Mesenchymal stem cell (in vitro differentiated cells and primary cell): ENCODE data around the gene CMTR1.

Source experiments
- DNase-seq: peaks from one replicate; pipeline ENCODE4 v3.0.0-alpha.2; 2013
- H2AFZ ChIP-seq: one replicate; pipeline ENCODE4 v1.6.1; 2013; ENCODE audit warnings: low read depth, mild to moderate bottlenecking, control low read depth, inconsistent platforms, low read length, moderate library complexity
- H2AK5ac ChIP-seq: 2 replicates; pipeline ENCODE4 v1.6.1; 2013; ENCODE audit warnings: low read length, moderate library complexity, mild to moderate bottlenecking, inconsistent platforms; ENCODE audit not compliant: severe bottlenecking
- H2BK120ac ChIP-seq: one replicate; pipeline ENCODE4 v1.6.1; 2013; ENCODE audit warnings: low read depth, mild to moderate bottlenecking, inconsistent platforms, low read length, moderate library complexity
- H2BK12ac ChIP-seq, 2 experiments: one replicate each; pipeline ENCODE4 v1.6.1; 2013; ENCODE audit warnings: inconsistent platforms in 2 of 2, low read length in 2 of 2, mild to moderate bottlenecking in 2 of 2, moderate library complexity in 2 of 2, control low read depth in 1 of 2
- H2BK15ac ChIP-seq: one replicate; pipeline ENCODE4 v1.6.1; 2013; ENCODE audit warnings: mild to moderate bottlenecking, low read depth, inconsistent platforms; ENCODE audit not compliant: poor library complexity, severe bottlenecking
- H2BK5ac ChIP-seq: 2 replicates; pipeline ENCODE4 v1.6.1; 2013; ENCODE audit warnings: low read depth, mild to moderate bottlenecking, low read length, control low read depth, inconsistent platforms; ENCODE audit not compliant: poor library complexity, severe bottlenecking
- H3K14ac ChIP-seq, 2 experiments: one replicate each; pipeline ENCODE4 v1.6.1; 2013; ENCODE audit warnings: inconsistent platforms in 2 of 2, low read length in 2 of 2, control low read depth in 1 of 2, mild to moderate bottlenecking in 1 of 2, moderate library complexity in 1 of 2
- H3K18ac ChIP-seq, 2 experiments: one replicate each; pipeline ENCODE4 v1.6.1; 2013; ENCODE audit warnings: inconsistent platforms in 2 of 2, low read length in 2 of 2, control low read depth in 1 of 2, low read depth in 1 of 2, mild to moderate bottlenecking in 1 of 2
- H3K23ac ChIP-seq, 2 experiments: one replicate each; pipeline ENCODE4 v1.6.1; 2013; ENCODE audit warnings: inconsistent platforms in 2 of 2, low read length in 2 of 2, mild to moderate bottlenecking in 2 of 2, moderate library complexity in 2 of 2, control low read depth in 1 of 2
- H3K27ac ChIP-seq: 2 replicates; pipeline ENCODE4 v1.5.1; 2013; ENCODE audit warnings: mild to moderate bottlenecking, moderate library complexity, low read length, control low read depth, inconsistent platforms; ENCODE audit not compliant: poor library complexity, severe bottlenecking
- H3K27me3 ChIP-seq, 2 experiments: 2 replicates each; pipeline versions ENCODE4 v1.6.1 to v1.7.0; 2013; ENCODE audit warnings: low read length in 2 of 2, mild to moderate bottlenecking in 2 of 2, moderate library complexity in 2 of 2, control low read depth in 1 of 2, inconsistent platforms in 1 of 2; ENCODE audit not compliant: control insufficient read depth in 1 of 2, insufficient read depth in 1 of 2
- H3K36me3 ChIP-seq, 2 experiments: 2 replicates each; pipeline versions ENCODE4 v1.6.1 to v1.7.0; 2013; ENCODE audit warnings: low read length in 2 of 2, control low read depth in 1 of 2, inconsistent platforms in 1 of 2, low read depth in 1 of 2, mild to moderate bottlenecking in 1 of 2; ENCODE audit not compliant: insufficient read depth in 2 of 2, control insufficient read depth in 1 of 2
- H3K4ac ChIP-seq, 2 experiments: one replicate each; pipeline ENCODE4 v1.6.1; 2013; ENCODE audit warnings: inconsistent platforms in 2 of 2, low read length in 2 of 2, mild to moderate bottlenecking in 2 of 2, moderate library complexity in 2 of 2, control low read depth in 1 of 2, low read depth in 1 of 2
- H3K4me1 ChIP-seq: 2 replicates; pipeline ENCODE4 v1.6.1; 2013; ENCODE audit warnings: low read depth, low read length, control low read depth; ENCODE audit not compliant: control insufficient read depth, insufficient read depth
- H3K4me2 ChIP-seq: 2 replicates; pipeline ENCODE4 v1.6.1; 2013; ENCODE audit warnings: low read length, mild to moderate bottlenecking, inconsistent platforms; ENCODE audit not compliant: poor library complexity, severe bottlenecking
- H3K4me3 ChIP-seq, 2 experiments: 2 replicates each; pipeline versions ENCODE4 v1.5.1 to v1.7.0; 2013; ENCODE audit warnings: low read length in 2 of 2, mild to moderate bottlenecking in 2 of 2, control low read depth in 1 of 2, low read depth in 1 of 2; ENCODE audit not compliant: insufficient read depth in 1 of 2
- H3K79me1 ChIP-seq: replicated peaks from 2 replicates; pipeline ENCODE4 v1.6.1; 2013; ENCODE audit warnings: mild to moderate bottlenecking, control low read depth, low read length, inconsistent platforms; ENCODE audit not compliant: poor library complexity, severe bottlenecking
- H3K9ac ChIP-seq: 2 replicates; pipeline ENCODE4 v1.7.0; 2013; ENCODE audit warnings: mild to moderate bottlenecking, low read length, moderate library complexity
- H3K9me3 ChIP-seq: 2 replicates; pipeline ENCODE4 v1.7.0; 2013; ENCODE audit warnings: mild to moderate bottlenecking, low read length; ENCODE audit not compliant: control insufficient read depth
- H4K8ac ChIP-seq: one replicate; pipeline ENCODE4 v1.6.1; 2013; ENCODE audit warnings: inconsistent platforms, mild to moderate bottlenecking, low read length, moderate library complexity
- H4K91ac ChIP-seq: one replicate; pipeline ENCODE4 v1.6.1; 2013; ENCODE audit warnings: mild to moderate bottlenecking, low read length, inconsistent platforms
- WGBS: methylation state at CpG from one replicate; pipeline ENCODE4 v1.1.7; 2013; ENCODE audit warnings: mixed read lengths; 5-methylcytosine and 5-hydroxymethylcytosine counted together

Gene CMTR1

DNA sequence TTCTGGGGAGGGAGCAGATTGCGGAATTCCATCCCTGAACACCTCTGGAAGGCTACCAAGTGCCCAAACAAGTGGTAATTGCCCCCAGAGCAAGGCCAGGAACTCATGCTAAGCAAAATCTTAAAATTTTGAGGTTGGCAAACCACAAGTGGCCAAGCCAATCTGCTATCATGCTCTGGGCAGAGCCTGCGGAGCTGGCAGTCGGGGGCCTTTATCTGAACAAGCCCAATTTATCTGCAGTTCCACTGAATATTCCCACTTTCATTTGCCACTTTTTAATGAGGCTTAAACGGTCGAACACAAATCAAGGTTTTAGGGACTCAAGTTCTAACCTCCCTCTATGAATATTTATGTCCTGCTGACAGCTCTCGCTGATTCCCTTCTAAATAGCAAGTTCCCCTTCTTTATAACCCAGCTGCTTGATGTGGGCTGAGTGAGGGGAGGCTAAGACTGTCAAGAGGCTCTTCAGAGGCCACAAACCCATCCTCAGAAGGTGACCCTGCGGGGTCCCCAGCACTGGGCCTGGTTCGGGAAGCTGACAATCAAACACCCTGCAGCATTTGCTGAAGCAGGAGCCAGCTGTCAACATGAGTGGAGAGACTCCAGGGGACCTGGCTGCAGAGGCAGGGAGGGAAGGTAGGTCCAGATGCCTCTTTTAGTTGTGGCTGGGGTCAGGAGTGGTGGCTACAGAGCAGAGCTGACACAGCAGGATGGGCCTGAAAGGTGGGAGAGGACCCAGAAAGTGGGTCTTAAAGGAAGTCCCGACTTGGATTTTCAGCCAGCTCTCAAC, 54.8 kb downstream of the CMTR1 start:
- no peak overlapping the region for H3K14ac ChIP-seq

DNA sequence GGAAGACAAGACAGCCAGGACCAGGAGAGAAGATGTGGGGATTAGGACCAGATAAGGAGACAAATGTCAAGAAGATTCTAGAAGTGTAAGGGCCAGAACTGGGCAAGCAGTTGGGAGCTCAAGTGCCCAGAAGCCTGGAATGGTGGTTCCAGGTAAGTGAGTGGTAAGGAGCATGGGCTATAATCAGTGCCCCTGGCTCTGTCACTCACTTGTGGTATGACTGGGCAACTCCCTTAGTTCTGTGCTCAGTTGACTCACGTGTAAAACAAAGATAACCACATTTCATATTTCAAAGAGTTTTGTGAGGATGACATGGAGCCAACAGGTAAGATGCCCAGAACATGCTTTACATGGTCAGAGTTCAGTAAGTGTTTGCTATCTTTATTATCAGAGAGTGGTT, 55.5 kb downstream of the CMTR1 start:
- no peak overlapping the region for H3K27ac ChIP-seq
- H3K4me3 ChIP-seq = no peak overlapping the region
- no peak overlapping the region for H3K14ac ChIP-seq
- H3K27me3 ChIP-seq = peaks cover 0 to 8% of the 10 kb centered on the region in 2 experiments
- no CpG with 5 or more reads among the region's 1 CpG for WGBS
- H4K91ac ChIP-seq = no peak overlapping the region
- no peaks in the 10 kb centered on the region for H3K9me3 ChIP-seq
- peaks cover 16 to 19% of the 10 kb centered on the region in 2 experiments for H3K36me3 ChIP-seq
- no peak overlapping the region for H2BK5ac ChIP-seq
- DNase-seq = no peak
- peaks cover 23% of the 10 kb centered on the region for H3K4me1 ChIP-seq
- no peak overlapping the region for H2AK5ac ChIP-seq
- no peak overlapping the region for H3K4ac ChIP-seq
- no peak overlapping the region for H3K4me2 ChIP-seq
- no peak overlapping the region for H2BK15ac ChIP-seq
- peaks cover 30% of the 10 kb centered on the region for H3K79me1 ChIP-seq
- no peak overlapping the region for H3K9ac ChIP-seq
- no peak overlapping the region for H3K23ac ChIP-seq
- H2BK120ac ChIP-seq = no peak overlapping the region
- no peak overlapping the region for H2BK12ac ChIP-seq
- H2AFZ ChIP-seq = no peak overlapping the region
- H3K18ac ChIP-seq = no peak overlapping the region
- H4K8ac ChIP-seq = no peak overlapping the region

More for the DNA sequence above, 54.8 kb downstream of the CMTR1 start:
- peaks cover 0 to 8% of the 10 kb centered on the region in 2 experiments for H3K27me3 ChIP-seq
- H3K9ac ChIP-seq = no peak overlapping the region
- peaks cover 23% of the 10 kb centered on the region for H3K4me1 ChIP-seq
- no peak overlapping the region for H3K4ac ChIP-seq
- H2AK5ac ChIP-seq = no peak overlapping the region
- no peak overlapping the region for H2BK5ac ChIP-seq
- H3K18ac ChIP-seq = no peak overlapping the region
- H3K27ac ChIP-seq = no peak overlapping the region
- H3K4me2 ChIP-seq = no peak overlapping the region
- no peak overlapping the region for H4K91ac ChIP-seq
- no peak overlapping the region for H4K8ac ChIP-seq
- no peaks in the 10 kb centered on the region for H3K9me3 ChIP-seq
- WGBS = 87% methylated on average over 8 of the region's 9 CpGs
- H3K36me3 ChIP-seq = peaks cover 23 to 26% of the 10 kb centered on the region in 2 experiments
- H3K79me1 ChIP-seq = peaks cover 28% of the 10 kb centered on the region
- H2AFZ ChIP-seq = no peak overlapping the region
- DNase-seq = no peak
- no peak overlapping the region for H2BK120ac ChIP-seq
- H2BK15ac ChIP-seq = no peak overlapping the region
- no peak overlapping the region for H3K4me3 ChIP-seq
- H3K23ac ChIP-seq = no peak overlapping the region
- H2BK12ac ChIP-seq = no peak overlapping the region

DNA sequence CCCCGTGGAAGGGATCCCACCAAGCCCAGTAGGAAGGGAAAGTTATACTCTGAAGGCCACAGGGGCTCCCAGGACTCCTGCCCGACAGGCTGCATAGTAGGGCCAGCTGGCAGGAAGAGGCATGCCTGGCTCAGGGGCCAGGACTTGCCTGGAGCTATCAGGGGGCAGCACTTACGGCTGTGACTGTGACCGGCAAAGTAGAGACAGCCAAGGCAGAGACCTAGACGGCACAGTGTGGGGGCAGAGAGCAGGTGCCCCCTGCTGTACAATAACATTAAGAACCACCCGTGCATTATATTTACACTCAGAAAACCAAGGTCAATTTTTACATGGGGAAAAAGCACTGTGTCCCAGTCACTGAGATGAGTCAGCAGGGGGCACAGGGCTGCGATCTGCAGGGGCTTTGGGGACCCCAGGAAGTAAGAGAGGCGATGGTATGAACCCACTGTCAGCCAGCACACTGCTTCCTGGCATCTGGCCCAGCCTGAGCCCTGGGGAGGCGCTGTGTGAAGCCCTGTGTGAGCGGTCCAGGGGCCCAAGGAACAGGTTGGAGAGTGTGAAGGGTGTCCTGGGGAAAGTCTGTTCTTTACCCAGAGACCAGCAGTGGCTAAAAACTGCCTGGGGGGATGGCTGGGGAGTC, 56.8 kb downstream of the CMTR1 start:
- Histone ChIP-seq H3K4me1 (peaks cover 22% of the 10 kb centered on the region), H2BK5ac (no peak overlapping the region), H4K91ac (no peak overlapping the region), H3K27me3 (peaks cover 0 to 8% of the 10 kb centered on the region in 2 experiments), H3K79me1 (peaks cover 35% of the 10 kb centered on the region), H3K23ac (no peak overlapping the region), H3K9ac (peak overlapping the region; percentile 32), H2BK120ac (no peak overlapping the region), H2BK15ac (no peak overlapping the region), H2AFZ (no peak overlapping the region), H3K18ac (no peak overlapping the region), H3K27ac (no peak overlapping the region), H2BK12ac (no peak overlapping the region), H3K4me3 (no peak overlapping the region), H3K4me2 (no peak overlapping the region), H3K36me3 (peaks cover 10 to 12% of the 10 kb centered on the region in 2 experiments), H3K14ac (no peak overlapping the region), H2AK5ac (no peak overlapping the region), H4K8ac (no peak overlapping the region), H3K9me3 (no peaks in the 10 kb centered on the region), H3K4ac (no peak overlapping the region)
- WGBS = 83% methylated on average over 10 of the region's 10 CpGs
- DNase-seq = no peak

DNA sequence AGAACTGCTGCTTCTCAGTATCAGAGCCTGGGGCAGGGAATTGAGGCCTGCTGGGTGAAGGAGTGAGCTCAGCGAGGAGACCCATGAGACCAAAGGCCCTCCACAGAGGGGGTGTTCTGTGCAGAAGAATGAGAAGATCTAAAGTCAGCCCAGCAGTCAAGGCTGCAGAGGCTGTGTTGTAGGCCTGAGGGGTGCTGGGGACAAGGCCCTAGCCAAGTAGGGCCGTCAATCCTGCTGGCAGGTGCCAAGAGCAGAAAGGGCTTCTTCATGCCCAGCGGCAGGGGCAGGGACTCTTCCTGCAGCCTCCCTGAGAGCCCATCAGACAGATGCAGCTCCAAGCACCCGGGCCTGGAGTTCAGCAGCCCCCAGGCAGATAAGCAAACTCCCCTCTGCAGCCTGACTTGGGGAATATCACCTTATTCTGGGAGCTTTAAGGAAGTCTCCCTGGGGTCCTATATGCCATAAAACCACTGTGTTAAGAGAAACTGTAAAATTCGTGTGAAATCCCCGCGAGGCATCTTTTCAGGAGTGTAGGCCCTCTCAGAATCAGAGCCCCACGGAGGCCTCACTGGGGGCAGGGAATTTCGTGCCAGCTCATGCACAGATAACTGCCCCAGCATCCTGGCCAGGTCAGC, 57.6 kb downstream of the CMTR1 start:
- no peak overlapping the region for H2BK120ac ChIP-seq
- H3K79me1 ChIP-seq = peaks cover 34% of the 10 kb centered on the region
- H3K36me3 ChIP-seq = peaks cover 5 to 7% of the 10 kb centered on the region in 2 experiments
- H3K4me2 ChIP-seq = no peak overlapping the region
- no peak overlapping the region for H3K18ac ChIP-seq
- H3K4ac ChIP-seq = no peak overlapping the region
- H2BK5ac ChIP-seq = no peak overlapping the region
- WGBS = 87% methylated on average over 9 of the region's 9 CpGs
- DNase-seq = no peak
- H3K4me1 ChIP-seq = peaks cover 22% of the 10 kb centered on the region
- H4K8ac ChIP-seq = no peak overlapping the region
- H3K27me3 ChIP-seq = peaks cover 0 to 8% of the 10 kb centered on the region in 2 experiments
- H2AK5ac ChIP-seq = no peak overlapping the region
- H2BK15ac ChIP-seq = no peak overlapping the region
- no peak overlapping the region for H3K27ac ChIP-seq
- no peak overlapping the region for H4K91ac ChIP-seq
- H3K14ac ChIP-seq = peak overlapping the region in 1 of 2 experiments; percentile 31
- H2AFZ ChIP-seq = no peak overlapping the region
- H3K23ac ChIP-seq = no peak overlapping the region
- H3K9ac ChIP-seq = peak overlapping the region; percentile 32
- no peaks in the 10 kb centered on the region for H3K9me3 ChIP-seq
- no peak overlapping the region for H2BK12ac ChIP-seq
- H3K4me3 ChIP-seq = no peak overlapping the region
